Embryonic facial prominence (tissue), 1 donor: ENCODE measurements around the gene ULK4.
A peak's percentile ranks its signal among the peaks of the same experiment; 100 is the strongest.
"Not testable (repeated sequence)": the region's sequence is repeated elsewhere in the genome, so short reads cannot be mapped to it uniquely, and the experiment has no call there.

Experiments
- DNase-seq: peaks from one replicate; pipeline ENCODE4 v3.0.0-alpha.2; 2016; ENCODE audit errors: extremely low spot score

ULK4 gene

GRCh38 chr3:41961751-41962679 is at the start of gene ULK4:
Gene ULK4, minus strand, starts transcription at chr3:41962103. Its CDS starts 7,344 bp downstream, at chr3:41954759.
- peak; percentile 97 for DNase-seq

GRCh38 chr3:42010530-42010929 is 48.6 kb upstream of the ULK4 start:
- DNase-seq = no peak

- DNase-seq = no peak
These were observed 47.6 kb upstream of the ULK4 start for GRCh38 chr3:42009456-42009855.

- DNase-seq = no peak
These were observed 45.9 kb upstream of the ULK4 start for GRCh38 chr3:42007785-42008184.

GRCh38 chr3:42005401-42005800 is 43.5 kb upstream of the ULK4 start:
- no peak for DNase-seq

- DNase-seq = no peak
These were observed 40.9 kb upstream of the ULK4 start for GRCh38 chr3:42002790-42003189.

GRCh38 chr3:42001777-42002176 is 39.9 kb upstream of the ULK4 start:
- no peak for DNase-seq

- DNase-seq = no peak
These were observed 38.0 kb upstream of the ULK4 start for GRCh38 chr3:41999909-42000308.

- DNase-seq = no peak
These were observed 36.0 kb upstream of the ULK4 start for GRCh38 chr3:41997702-41998550.

- no peak for DNase-seq
These were observed 29.5 kb upstream of the ULK4 start for GRCh38 chr3:41991437-41991836.

GRCh38 chr3:41989518-41989917 is 27.6 kb upstream of the ULK4 start:
- DNase-seq = no peak

GRCh38 chr3:41987627-41988026 is 25.7 kb upstream of the ULK4 start:
- no peak for DNase-seq

GRCh38 chr3:41986561-41986960 is 24.7 kb upstream of the ULK4 start:
- DNase-seq = no peak

- DNase-seq = no peak
These were observed 23.1 kb upstream of the ULK4 start for GRCh38 chr3:41985018-41985417.

GRCh38 chr3:41983091-41983490 is 21.2 kb upstream of the ULK4 start:
- not testable (repeated sequence) for DNase-seq

GRCh38 chr3:41977401-41977800 is 15.5 kb upstream of the ULK4 start:
- DNase-seq = not testable (repeated sequence)

- DNase-seq = no peak
These were observed 13.7 kb upstream of the ULK4 start for GRCh38 chr3:41975416-41976103.

GRCh38 chr3:41974223-41974622 is 12.3 kb upstream of the ULK4 start:
- DNase-seq = no peak

- DNase-seq = no peak
These were observed 10.9 kb upstream of the ULK4 start for GRCh38 chr3:41972802-41973201.

- no peak for DNase-seq
These were observed 4.3 kb upstream of the ULK4 start for GRCh38 chr3:41966206-41966605.

- no peak for DNase-seq
These were observed 1.9 kb upstream of the ULK4 start for GRCh38 chr3:41963823-41964222.
